ENCODE results near the gene FKBP8.

FKBP8 gene

GRCh38 chr19:18586306-18586705, 42.9 kb upstream of the FKBP8 start:
- no peaks in the 10 kb centered on the region for H3K9me3 ChIP-seq (ENCODE audit: control insufficient read depth, insufficient read depth, low read length)
- no peaks in the 10 kb centered on the region for H3K27me3 ChIP-seq (ENCODE audit: control insufficient read depth, insufficient read depth, low read length)
- 0 out of 2 replicates have a peak, but pooled peaks cover 3% of the 10 kb centered on the region for H3K36me3 ChIP-seq (ENCODE audit: control insufficient read depth, insufficient read depth, low read length)
- no peak overlapping the region for H3K27ac ChIP-seq (ENCODE audit: low read length)
- H3K4me1 ChIP-seq (ENCODE audit: control insufficient read depth, insufficient read depth, low read length) = peaks cover 4% of the 10 kb centered on the region; the same call in 1 of the 2 replicates
- WGBS (ENCODE audit: insufficient coverage, insufficient read length) = no CpG with 5 or more reads among the region's 2 CpGs
- no peak for DNase-seq (ENCODE audit: low read depth, low spot score)
- H3K4me3 ChIP-seq (ENCODE audit: low read length) = no peak overlapping the region

DNA sequence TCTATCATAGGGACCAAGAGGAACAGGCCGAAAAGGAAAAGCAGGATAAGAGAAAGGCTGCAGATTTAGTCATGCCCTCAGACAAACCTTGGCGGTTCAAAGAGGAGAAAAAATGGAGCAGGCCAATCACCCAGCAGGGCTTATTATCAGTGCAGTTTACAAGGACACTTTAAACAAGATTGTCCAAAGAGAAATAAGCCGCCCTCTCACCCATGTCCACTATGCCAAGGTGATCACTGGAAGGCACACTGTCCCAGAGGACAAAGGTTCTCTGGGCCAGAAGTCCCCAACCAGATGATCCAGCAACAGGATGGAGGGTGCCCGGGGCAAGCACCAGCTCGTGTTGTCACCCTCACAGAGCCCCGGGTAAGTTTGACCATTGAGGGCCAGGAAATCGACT, 36.9 kb upstream of the FKBP8 start:
- H3K9me3 ChIP-seq (ENCODE audit: control insufficient read depth, insufficient read depth, low read length) = no peaks in the 10 kb centered on the region
- no CpG with 5 or more reads among the region's 7 CpGs for WGBS (ENCODE audit: insufficient coverage, insufficient read length)
- H3K4me1 ChIP-seq (ENCODE audit: control insufficient read depth, insufficient read depth, low read length) = no peaks in the 10 kb centered on the region
- H3K4me3 ChIP-seq (ENCODE audit: low read length) = no peak overlapping the region
- H3K27me3 ChIP-seq (ENCODE audit: control insufficient read depth, insufficient read depth, low read length) = no peaks in the 10 kb centered on the region
- H3K27ac ChIP-seq (ENCODE audit: low read length) = no peak overlapping the region
- H3K36me3 ChIP-seq (ENCODE audit: control insufficient read depth, insufficient read depth, low read length) = peaks cover 4% of the 10 kb centered on the region
- no peak for DNase-seq (ENCODE audit: low read depth, low spot score)

- Histone ChIP-seq H3K4me1 (ENCODE audit: control insufficient read depth, insufficient read depth, low read length) (peaks cover 5% of the 10 kb centered on the region; the same call in 1 of the 2 replicates), H3K27me3 (ENCODE audit: control insufficient read depth, insufficient read depth, low read length) (no peaks in the 10 kb centered on the region), H3K36me3 (ENCODE audit: control insufficient read depth, insufficient read depth, low read length) (peaks cover 18% of the 10 kb centered on the region), H3K27ac (ENCODE audit: low read length) (no peak overlapping the region), H3K4me3 (ENCODE audit: low read length) (no peak overlapping the region), H3K9me3 (ENCODE audit: control insufficient read depth, insufficient read depth, low read length) (no peaks in the 10 kb centered on the region)
- no CpG with 5 or more reads among the region's 21 CpGs for WGBS (ENCODE audit: insufficient coverage, insufficient read length)
- no peak for DNase-seq (ENCODE audit: low read depth, low spot score)
These were observed 34.1 kb upstream of the FKBP8 start for GRCh38 chr19:18577365-18577914.

- Histone ChIP-seq H3K27me3 (ENCODE audit: control insufficient read depth, insufficient read depth, low read length) (no peaks in the 10 kb centered on the region), H3K27ac (ENCODE audit: low read length) (no peak overlapping the region), H3K9me3 (ENCODE audit: control insufficient read depth, insufficient read depth, low read length) (no peaks in the 10 kb centered on the region), H3K4me3 (ENCODE audit: low read length) (no peak overlapping the region), H3K4me1 (ENCODE audit: control insufficient read depth, insufficient read depth, low read length) (peaks cover 5% of the 10 kb centered on the region; the same call in 1 of the 2 replicates), H3K36me3 (ENCODE audit: control insufficient read depth, insufficient read depth, low read length) (peaks cover 18% of the 10 kb centered on the region)
- WGBS (ENCODE audit: insufficient coverage, insufficient read length) = no CpG with 5 or more reads among the region's 8 CpGs
- no peak for DNase-seq (ENCODE audit: low read depth, low spot score)
These were observed 33.0 kb upstream of the FKBP8 start for GRCh38 chr19:18576383-18576782.

DNA sequence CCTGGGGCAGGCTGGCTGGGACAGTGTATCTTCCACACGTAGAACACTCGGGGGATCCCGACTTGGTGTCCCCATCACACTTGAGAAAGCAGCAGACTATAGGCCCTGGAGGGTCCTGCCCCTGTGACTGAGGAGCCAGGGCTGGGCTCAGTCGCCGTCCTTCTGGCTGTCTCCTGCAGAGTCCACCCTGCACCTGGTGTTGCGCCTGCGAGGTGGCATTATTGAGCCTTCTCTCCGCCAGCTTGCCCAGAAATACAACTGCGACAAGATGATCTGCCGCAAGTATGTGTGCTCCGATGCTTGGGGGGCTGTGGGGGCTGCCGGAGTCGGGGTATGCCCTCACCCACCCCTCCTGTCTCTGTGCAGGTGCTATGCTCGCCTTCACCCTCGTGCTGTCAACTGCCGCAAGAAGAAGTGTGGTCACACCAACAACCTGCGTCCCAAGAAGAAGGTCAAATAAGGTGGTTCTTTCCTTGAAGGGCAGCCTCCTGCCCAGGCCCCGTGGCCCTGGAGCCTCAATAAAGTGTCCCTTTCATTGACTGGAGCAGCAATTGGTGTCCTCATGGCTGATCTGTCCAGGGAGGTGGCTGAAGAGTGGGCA, 31.4 kb upstream of the FKBP8 start:
- peaks cover 5% of the 10 kb centered on the region; the same call in 1 of the 2 replicates for H3K4me1 ChIP-seq (ENCODE audit: control insufficient read depth, insufficient read depth, low read length)
- no peak overlapping the region for H3K4me3 ChIP-seq (ENCODE audit: low read length)
- WGBS (ENCODE audit: insufficient coverage, insufficient read length) = no CpG with 5 or more reads among the region's 18 CpGs
- no peak for DNase-seq (ENCODE audit: low read depth, low spot score)
- H3K27ac ChIP-seq (ENCODE audit: low read length) = no peak overlapping the region
- no peaks in the 10 kb centered on the region for H3K9me3 ChIP-seq (ENCODE audit: control insufficient read depth, insufficient read depth, low read length)
- no peaks in the 10 kb centered on the region for H3K27me3 ChIP-seq (ENCODE audit: control insufficient read depth, insufficient read depth, low read length)
- H3K36me3 ChIP-seq (ENCODE audit: control insufficient read depth, insufficient read depth, low read length) = peaks cover 18% of the 10 kb centered on the region

DNA sequence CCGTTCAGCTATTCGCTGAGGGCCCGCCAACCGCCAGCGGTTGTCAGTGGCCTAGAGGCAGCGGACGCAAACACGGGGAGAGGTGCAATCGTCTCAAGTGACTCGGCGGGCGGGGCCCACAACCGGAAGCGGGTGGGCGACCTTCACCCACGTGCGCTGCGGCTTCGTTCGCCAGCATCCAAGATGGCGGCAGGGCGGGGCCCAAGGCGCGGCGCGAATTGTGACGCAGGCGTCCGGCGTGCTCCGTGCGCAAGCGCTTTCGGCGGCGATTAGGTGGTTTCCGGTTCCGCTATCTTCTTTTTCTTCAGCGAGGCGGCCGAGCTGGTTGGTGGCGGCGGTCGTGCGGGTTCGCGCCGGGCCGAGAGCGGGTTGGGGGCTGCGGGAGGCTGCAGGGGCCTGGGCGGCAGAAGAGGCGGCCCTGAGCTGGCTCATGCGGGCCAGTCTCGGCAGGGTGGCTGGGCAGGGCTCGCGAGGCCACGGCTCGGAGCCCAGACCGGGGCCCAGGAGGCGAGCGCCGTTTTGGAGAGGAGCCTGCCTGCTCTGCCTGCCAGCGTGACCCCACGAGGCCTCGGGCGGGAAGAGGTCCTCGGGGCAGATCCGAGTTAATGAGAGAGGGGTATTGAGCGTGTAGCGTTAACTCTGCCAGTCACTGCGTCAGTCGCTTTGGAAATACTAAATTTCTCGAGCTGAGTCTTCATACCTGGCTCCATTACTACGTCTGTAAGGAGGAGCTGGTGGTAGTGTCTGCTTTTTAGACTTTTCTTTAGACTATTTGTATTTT, 28.4 kb upstream of the FKBP8 start, which contains the start of gene UBA52:
Gene UBA52, plus strand, starts transcription at position 294 of the 781 bp plus-strand sequence. CDS start 1,444 bp downstream, outside the sequence.
- Histone ChIP-seq H3K36me3 (ENCODE audit: control insufficient read depth, insufficient read depth, low read length) (peaks cover 32% of the 10 kb centered on the region), H3K4me1 (ENCODE audit: control insufficient read depth, insufficient read depth, low read length) (peaks cover 5% of the 10 kb centered on the region; the same call in 1 of the 2 replicates), H3K4me3 (ENCODE audit: low read length) (peak within 1 kb of the TSS; percentile 93), H3K27ac (ENCODE audit: low read length) (no peak within 1 kb of the TSS), H3K27me3 (ENCODE audit: control insufficient read depth, insufficient read depth, low read length) (no peaks in the 10 kb centered on the region), H3K9me3 (ENCODE audit: control insufficient read depth, insufficient read depth, low read length) (no peaks in the 10 kb centered on the region)
- WGBS (ENCODE audit: insufficient coverage, insufficient read length) = no CpG with 5 or more reads among the region's 75 CpGs
- DNase-seq (ENCODE audit: low read depth, low spot score) = peak; percentile 92

GRCh38 chr19:18568367-18568766, 25.0 kb upstream of the FKBP8 start:
- H3K4me1 ChIP-seq (ENCODE audit: control insufficient read depth, insufficient read depth, low read length) = peaks cover 5% of the 10 kb centered on the region; the same call in 1 of the 2 replicates
- H3K36me3 ChIP-seq (ENCODE audit: control insufficient read depth, insufficient read depth, low read length) = peaks cover 24% of the 10 kb centered on the region
- WGBS (ENCODE audit: insufficient coverage, insufficient read length) = no CpG with 5 or more reads among the region's 15 CpGs
- H3K27ac ChIP-seq (ENCODE audit: low read length) = no peak overlapping the region
- no peak for DNase-seq (ENCODE audit: low read depth, low spot score)
- no peak overlapping the region for H3K4me3 ChIP-seq (ENCODE audit: low read length)
- H3K9me3 ChIP-seq (ENCODE audit: control insufficient read depth, insufficient read depth, low read length) = no peaks in the 10 kb centered on the region
- H3K27me3 ChIP-seq (ENCODE audit: control insufficient read depth, insufficient read depth, low read length) = no peaks in the 10 kb centered on the region

- H3K36me3 ChIP-seq (ENCODE audit: control insufficient read depth, insufficient read depth, low read length) = peaks cover 24% of the 10 kb centered on the region
- no peak for DNase-seq (ENCODE audit: low read depth, low spot score)
- WGBS (ENCODE audit: insufficient coverage, insufficient read length) = no CpG with 5 or more reads among the region's 8 CpGs
- H3K9me3 ChIP-seq (ENCODE audit: control insufficient read depth, insufficient read depth, low read length) = no peaks in the 10 kb centered on the region
- H3K4me3 ChIP-seq (ENCODE audit: low read length) = no peak overlapping the region
- H3K4me1 ChIP-seq (ENCODE audit: control insufficient read depth, insufficient read depth, low read length) = no peaks in the 10 kb centered on the region
- H3K27me3 ChIP-seq (ENCODE audit: control insufficient read depth, insufficient read depth, low read length) = no peaks in the 10 kb centered on the region
- no peak overlapping the region for H3K27ac ChIP-seq (ENCODE audit: low read length)
These were observed 23.6 kb upstream of the FKBP8 start for GRCh38 chr19:18566953-18567352.

- H3K4me3 ChIP-seq (ENCODE audit: low read length) = no peak overlapping the region
- no CpG with 5 or more reads among the region's 14 CpGs for WGBS (ENCODE audit: insufficient coverage, insufficient read length)
- H3K4me1 ChIP-seq (ENCODE audit: control insufficient read depth, insufficient read depth, low read length) = no peaks in the 10 kb centered on the region
- H3K27me3 ChIP-seq (ENCODE audit: control insufficient read depth, insufficient read depth, low read length) = no peaks in the 10 kb centered on the region
- H3K27ac ChIP-seq (ENCODE audit: low read length) = no peak overlapping the region
- peaks cover 18% of the 10 kb centered on the region for H3K36me3 ChIP-seq (ENCODE audit: control insufficient read depth, insufficient read depth, low read length)
- DNase-seq (ENCODE audit: low read depth, low spot score) = no peak
- no peaks in the 10 kb centered on the region for H3K9me3 ChIP-seq (ENCODE audit: control insufficient read depth, insufficient read depth, low read length)
These were observed 18.7 kb upstream of the FKBP8 start for GRCh38 chr19:18562086-18562485.

DNA sequence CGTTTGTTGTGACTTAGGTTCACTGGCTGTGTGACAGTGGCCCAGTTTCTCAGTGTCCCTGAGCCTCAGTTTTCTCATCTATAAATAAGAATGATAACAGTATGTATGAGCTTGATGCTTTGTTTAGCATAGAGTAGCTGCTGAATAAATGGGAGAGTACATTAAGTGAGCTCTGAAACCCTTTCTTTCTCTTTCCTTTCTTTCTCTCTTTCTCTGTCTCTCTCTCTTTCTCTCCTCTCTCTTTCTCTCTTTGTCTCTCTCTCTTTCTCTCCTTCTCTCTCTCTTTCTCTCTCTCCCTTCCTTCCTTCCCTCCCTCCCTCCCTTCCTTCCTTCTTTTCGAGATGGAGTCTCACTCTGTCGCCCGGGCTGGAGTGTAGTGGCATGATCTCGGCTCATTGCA, 16.3 kb upstream of the FKBP8 start:
- DNase-seq (ENCODE audit: low read depth, low spot score) = no peak
- H3K27ac ChIP-seq (ENCODE audit: low read length) = no peak overlapping the region
- no CpG with 5 or more reads among the region's 5 CpGs for WGBS (ENCODE audit: insufficient coverage, insufficient read length)
- no peaks in the 10 kb centered on the region for H3K27me3 ChIP-seq (ENCODE audit: control insufficient read depth, insufficient read depth, low read length)
- H3K9me3 ChIP-seq (ENCODE audit: control insufficient read depth, insufficient read depth, low read length) = no peaks in the 10 kb centered on the region
- no peak overlapping the region for H3K4me3 ChIP-seq (ENCODE audit: low read length)
- no peaks in the 10 kb centered on the region for H3K4me1 ChIP-seq (ENCODE audit: control insufficient read depth, insufficient read depth, low read length)
- H3K36me3 ChIP-seq (ENCODE audit: control insufficient read depth, insufficient read depth, low read length) = peaks cover 9% of the 10 kb centered on the region

Data from iPS DF 6.9 (cell line).